ENCODE measurements around the gene IMP4.

IMP4 gene

GRCh38 chr2:130391872-130392670 is 49.4 kb downstream of the IMP4 start:
- Histone ChIP-seq H3K27ac (ENCODE audit: low read length) (peak overlapping the region; percentile 72), H3K36me3 (ENCODE audit: control insufficient read depth in 1 of 2, insufficient read depth in 2 of 2, low read length in 2 of 2) (no peaks in the 10 kb centered on the region), H3K27me3 (ENCODE audit: low read depth, low read length) (no peaks in the 10 kb centered on the region), H3K4me1 (ENCODE audit: control insufficient read depth in 1 of 2, insufficient read depth in 2 of 2, low read length in 2 of 2) (peaks cover 0 to 15% of the 10 kb centered on the region in 2 donors), H3K9me3 (ENCODE audit: control insufficient read depth in 1 of 2, low read length in 2 of 2) (no peaks in the 10 kb centered on the region), H3K4me3 (ENCODE audit: low read depth in 1 of 2, low read length in 2 of 2) (peak overlapping the region; percentile 75 to 82)

DNA sequence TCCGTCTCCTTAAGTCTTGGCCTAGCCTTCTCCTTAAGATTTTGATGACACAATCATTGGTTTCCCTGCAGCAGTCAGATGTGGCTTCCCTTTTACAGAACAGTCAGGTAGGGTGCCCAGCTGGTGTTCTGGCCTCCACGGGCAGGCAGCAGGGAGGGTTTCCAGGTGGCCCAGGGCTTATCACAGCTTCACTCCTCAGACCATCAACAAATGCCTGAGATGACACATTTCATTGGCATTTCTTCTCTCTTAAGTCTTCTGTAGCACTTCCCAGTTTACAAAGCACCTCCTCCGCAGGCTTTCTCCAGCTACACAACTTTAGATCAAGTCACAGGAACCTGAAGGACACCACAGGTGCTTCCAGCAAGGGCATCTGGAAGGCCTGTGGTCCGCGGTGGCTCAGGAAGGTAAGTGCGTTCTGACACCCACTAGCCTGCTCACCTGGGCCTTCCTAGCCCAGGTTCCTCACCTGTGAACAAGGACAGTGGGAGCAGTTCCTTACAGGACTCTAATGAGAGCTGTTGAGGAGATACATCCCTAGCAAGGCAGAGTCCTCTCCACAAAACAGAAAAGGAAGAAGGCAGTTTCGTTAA is 50.7 kb downstream of the IMP4 start:
- Histone ChIP-seq H3K27ac (ENCODE audit: low read length) (no peak overlapping the region), H3K36me3 (ENCODE audit: control insufficient read depth in 1 of 2, insufficient read depth in 2 of 2, low read length in 2 of 2) (no peaks in the 10 kb centered on the region), H3K9me3 (ENCODE audit: control insufficient read depth in 1 of 2, low read length in 2 of 2) (no peaks in the 10 kb centered on the region), H3K27me3 (ENCODE audit: low read depth, low read length) (no peaks in the 10 kb centered on the region), H3K4me1 (ENCODE audit: control insufficient read depth in 1 of 2, insufficient read depth in 2 of 2, low read length in 2 of 2) (peaks cover 0 to 8% of the 10 kb centered on the region in 2 donors), H3K4me3 (ENCODE audit: low read depth in 1 of 2, low read length in 2 of 2) (no peak overlapping the region)

All from muscle layer of duodenum (tissue), 2 donors.